T47D (cell line): ENCODE measurements around the gene ZNF521.
"Not testable (repeated sequence)": the region's sequence is repeated elsewhere in the genome, so short reads cannot be mapped to it uniquely, and the experiment has no call there.

Experiments
- DNase-seq, 2 experiments: peaks; one replicate each; pipeline versions ENCODE4 v3.0.0 to v3.0.0-alpha.2; 2011 to 2012; ENCODE audit warnings: low read depth in 1 of 2, low spot score in 1 of 2
- JUND ChIP-seq: IDR thresholded peaks from 2 replicates; pipeline ENCODE4 v1.6.1; 2012; ENCODE audit warnings: low read depth
- in situ Hi-C: cut with HindIII; loops from 2 replicates; pipeline ENCODE4 v1.10.0; 2016; ENCODE audit warnings: low sequenced_read_pairs, low pct_unique_long_range_greater_than_20kb

The ZNF521 gene

DNA sequence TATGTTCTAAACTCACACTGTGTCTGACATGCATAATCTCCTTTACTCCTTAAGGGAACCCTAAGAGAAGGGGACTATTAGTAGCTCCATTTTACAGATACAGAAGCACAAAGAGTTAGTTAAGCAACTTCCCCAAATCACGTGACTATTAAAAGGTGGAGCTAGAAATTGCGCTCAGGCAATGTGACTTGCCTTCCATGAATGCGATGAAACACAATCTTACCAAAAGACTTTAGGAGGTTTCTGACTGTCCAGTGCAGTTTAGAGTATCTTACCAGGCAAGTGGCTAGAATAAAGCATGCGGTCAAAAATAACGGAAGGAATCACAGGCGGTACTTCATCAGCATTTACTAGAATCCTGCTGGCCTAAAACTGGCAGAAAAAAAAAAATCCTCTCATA, 70.4 kb downstream of the ZNF521 start:
- in situ Hi-C loops, result no loop called here
- TF ChIP-seq JUND, result no peak
- DNase-seq, result no peak

DNA sequence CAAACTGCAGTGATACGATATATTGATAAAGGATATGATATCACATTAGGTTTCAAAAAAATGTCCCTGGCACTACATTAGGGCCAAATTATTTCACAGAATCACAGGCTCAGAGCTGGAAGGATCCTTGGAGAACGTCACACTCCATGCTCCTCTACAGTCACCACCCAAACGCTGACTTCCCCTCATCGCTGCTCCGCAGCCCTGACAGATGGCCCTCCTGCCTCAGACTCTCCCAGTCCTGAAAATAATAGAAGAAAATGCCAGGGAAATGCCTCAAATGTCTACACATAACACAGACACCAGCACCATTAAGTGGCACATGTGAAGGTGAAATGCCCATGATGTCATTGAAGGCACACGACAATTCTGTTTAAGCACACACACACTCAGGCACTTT, 72.0 kb downstream of the ZNF521 start:
- no peak for TF ChIP-seq JUND
- in situ Hi-C loops, result no loop called here
- DNase-seq, result no peak

GRCh38 chr18:25279556-25279955, 72.4 kb downstream of the ZNF521 start:
- DNase-seq, result no peak
- in situ Hi-C loops, result no loop called here
- TF ChIP-seq JUND, result no peak

GRCh38 chr18:25279133-25279532, 72.8 kb downstream of the ZNF521 start:
- DNase-seq, result no peak
- no peak for TF ChIP-seq JUND
- in situ Hi-C loops, result no loop called here

DNA sequence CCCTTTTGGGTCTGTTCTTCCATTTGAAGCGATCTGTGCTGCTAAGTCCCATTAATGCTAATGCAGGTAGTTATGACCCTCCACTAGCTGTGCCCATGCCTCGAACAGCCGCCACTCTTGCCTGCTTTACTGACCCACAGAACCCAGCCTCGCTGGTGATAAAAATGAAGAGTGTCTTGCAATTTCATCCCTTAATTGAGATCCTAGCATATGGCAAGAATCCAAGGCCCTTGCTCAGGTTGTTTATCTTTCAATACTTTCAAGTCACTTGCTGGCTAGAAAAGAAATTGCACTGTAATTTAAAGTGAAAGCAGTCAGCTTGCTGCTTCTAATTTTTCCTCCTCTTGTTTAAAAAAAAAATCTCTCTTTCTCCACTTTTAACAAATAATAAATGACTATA, 73.6 kb downstream of the ZNF521 start:
- no peak for DNase-seq
- in situ Hi-C loops, result no loop called here
- TF ChIP-seq JUND, result no peak

DNA sequence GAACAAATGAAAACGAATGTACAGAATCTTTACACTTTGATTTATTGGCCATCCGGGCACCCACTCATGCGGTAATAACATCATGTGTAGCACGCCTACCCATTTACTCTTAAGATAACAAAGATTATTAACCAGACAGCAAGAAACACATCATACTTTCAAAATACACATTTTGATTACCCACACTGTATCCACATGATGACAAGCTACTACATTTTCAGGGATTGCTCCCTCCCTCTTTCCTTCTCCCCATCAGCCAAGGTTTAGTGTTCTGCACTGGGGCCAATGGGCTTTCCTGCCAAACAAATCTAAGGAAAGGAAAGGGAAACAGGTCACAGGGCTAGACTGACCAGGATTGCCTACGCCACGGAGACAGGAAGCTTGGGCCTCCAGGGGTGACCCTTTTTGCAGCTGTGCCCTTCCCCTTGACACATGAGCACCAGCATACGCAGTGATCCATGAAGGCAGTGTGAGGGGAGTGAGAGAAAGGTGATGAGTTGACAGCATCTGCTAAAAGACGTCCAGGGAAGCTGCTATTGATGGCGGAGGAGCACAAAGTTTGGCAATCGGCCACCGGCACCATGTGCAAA, 76.5 kb downstream of the ZNF521 start:
- in situ Hi-C loops, result no loop called here
- no peak for TF ChIP-seq JUND
- no peak for DNase-seq

DNA sequence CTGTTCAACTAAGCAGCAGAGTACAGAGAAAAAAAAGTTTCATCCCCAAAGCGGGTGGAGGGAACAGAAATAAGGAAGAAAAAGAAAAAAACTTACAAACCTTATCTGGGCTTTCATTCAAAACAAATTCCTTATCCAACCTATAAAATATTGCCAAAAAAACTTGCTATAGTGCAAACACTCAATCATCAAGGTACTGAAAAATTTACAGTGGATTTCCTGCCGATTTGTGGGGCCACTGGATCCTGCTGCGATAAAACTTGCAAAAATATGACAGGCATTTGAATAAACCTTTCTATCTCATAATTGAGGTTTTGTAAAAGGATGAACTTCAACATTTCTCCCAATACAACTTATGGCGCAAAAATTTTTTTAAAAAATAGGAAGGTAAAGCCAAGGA, 77.0 kb downstream of the ZNF521 start:
- in situ Hi-C loops, result no loop called here
- no peak for TF ChIP-seq JUND
- DNase-seq, result no peak

DNA sequence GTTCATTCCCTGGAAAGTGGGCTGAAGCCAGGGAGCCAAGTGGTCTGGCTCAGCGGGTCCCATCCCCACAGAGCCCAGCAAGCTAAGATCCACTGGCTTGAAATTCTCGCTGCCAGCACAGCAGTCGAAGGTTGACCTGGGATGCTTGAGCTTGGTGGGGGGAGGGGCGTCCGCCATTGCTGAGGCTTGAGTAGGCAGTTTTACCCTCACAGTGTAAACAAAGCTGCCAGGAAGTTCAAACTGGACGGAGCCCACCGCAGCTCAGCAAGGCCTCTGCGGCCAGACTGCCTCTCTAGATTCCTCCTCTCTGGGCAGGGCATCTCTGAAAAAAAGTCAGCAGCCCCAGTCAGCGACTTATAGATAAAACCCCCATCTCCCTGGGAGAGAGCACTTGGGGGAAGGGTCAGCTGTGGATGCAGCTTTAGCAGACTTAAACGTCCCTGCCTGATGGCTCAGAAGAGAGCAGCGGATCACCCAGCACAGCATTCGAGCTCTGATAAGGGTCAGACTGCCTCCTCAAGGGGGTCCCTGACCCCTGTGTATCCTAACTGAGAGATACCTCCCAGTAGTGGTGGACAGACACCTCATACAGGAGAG, 84.9 kb downstream of the ZNF521 start:
- in situ Hi-C loops, result not testable (repeated sequence)

GRCh38 chr18:25262920-25263319, 89.0 kb downstream of the ZNF521 start:
- in situ Hi-C loops, result no loop called here
- no peak for TF ChIP-seq JUND
- no peak for DNase-seq

More for the DNA sequence above, 84.9 kb downstream of the ZNF521 start:
- not testable (repeated sequence) for DNase-seq

DNA sequence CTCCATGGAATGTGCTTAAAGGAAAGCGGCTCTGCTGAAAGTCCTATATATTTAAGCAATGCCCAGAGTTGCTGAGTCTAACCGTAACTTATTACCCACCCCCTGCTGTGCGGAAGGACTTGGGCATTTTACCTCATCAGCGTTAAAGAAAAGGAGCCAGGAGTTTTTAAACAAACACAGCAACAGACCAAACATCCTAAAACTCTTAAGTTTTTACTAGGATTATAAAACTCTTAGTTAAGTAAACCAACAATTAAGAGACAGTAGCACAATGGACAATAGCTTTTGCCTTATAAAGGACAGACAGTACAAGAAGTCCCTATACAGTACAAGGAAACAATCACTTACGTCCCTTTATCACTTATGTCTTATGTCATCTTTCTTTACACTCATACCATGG, 90.2 kb downstream of the ZNF521 start:
- in situ Hi-C loops, result no loop called here
- DNase-seq, result no peak
- no peak for TF ChIP-seq JUND

GRCh38 chr18:25256439-25256838, 95.5 kb downstream of the ZNF521 start:
- no peak for DNase-seq
- in situ Hi-C loops, result no loop called here
- no peak for TF ChIP-seq JUND

- in situ Hi-C loops, result no loop called here
- DNase-seq, result no peak
- no peak for TF ChIP-seq JUND
Observed at GRCh38 chr18:25253779-25254178, 98.2 kb downstream of the ZNF521 start.

DNA sequence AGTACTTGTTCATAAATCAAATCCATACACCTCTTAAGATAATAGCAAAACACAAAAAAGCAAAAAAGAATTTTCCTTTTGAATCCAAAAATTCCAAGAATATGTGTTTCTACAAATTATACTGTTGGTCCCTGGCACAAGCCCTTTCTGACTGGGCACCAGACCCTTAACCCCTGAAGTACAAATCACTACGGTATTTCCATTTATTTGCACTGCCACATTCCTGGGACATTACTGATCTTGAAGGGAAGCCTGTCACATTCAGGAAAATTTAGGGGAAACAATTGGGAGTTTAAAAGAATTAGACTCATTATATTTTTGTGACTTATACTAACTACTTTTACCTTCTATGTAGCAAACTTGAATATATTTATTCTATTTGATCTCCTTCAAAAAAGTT, 98.8 kb downstream of the ZNF521 start:
- no peak for DNase-seq
- in situ Hi-C loops, result no loop called here
- TF ChIP-seq JUND, result no peak

DNA sequence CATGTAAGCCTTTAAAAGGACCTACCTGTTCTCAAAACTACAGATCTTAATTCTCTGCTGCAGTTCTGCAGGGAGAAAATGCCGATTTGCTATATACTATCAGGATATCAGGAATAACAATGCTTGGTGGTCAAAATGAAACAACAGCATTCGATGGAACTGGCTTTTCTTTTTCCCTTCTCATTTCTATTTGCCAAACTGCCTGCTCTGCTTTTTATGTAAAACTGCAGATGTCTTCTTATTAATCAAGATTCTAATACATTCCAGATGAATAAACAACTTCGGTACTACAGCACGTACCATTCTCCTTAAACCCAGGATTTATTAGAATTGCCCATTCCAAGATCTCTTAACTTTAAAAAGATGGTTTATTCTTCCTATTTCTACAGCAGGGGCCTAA, 100.9 kb downstream of the ZNF521 start:
- in situ Hi-C loops, result no loop called here
- TF ChIP-seq JUND, result no peak
- DNase-seq, result no peak
